CD4-positive, alpha-beta T cell treated with Interleukin-6 for 4 hours (primary cell): ENCODE results near the gene TPSD1.
"Not testable (repeated sequence)": the region's sequence is repeated elsewhere in the genome, so short reads cannot be mapped to it uniquely, and the experiment has no call there.

Experiments
- DNase-seq: peaks from one replicate; pipeline ENCODE4 v3.0.0-alpha.2; 2020; ENCODE audit warnings: mixed read lengths

The TPSD1 gene

DNA sequence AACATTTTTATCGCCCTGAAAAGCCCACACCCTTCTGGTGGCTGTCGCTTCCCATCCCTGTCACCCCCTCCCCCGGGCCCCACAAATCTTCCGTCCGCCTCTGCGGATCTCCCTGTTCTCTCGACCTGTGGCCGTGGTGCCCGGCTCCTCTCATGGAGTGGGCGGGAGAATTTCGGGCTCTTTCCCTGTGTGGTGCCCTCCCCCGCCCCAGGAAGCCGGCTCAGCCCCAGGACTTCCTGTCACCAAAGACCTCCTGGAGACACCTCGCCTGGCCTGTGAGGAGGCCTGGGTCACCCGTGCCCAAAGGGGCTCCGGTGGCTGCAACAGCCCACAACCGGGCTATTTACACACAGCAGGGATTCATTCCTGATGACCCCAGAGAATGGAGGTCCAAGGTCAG lies 27.4 kb downstream of the TPSD1 start:
- no peak for DNase-seq

DNA sequence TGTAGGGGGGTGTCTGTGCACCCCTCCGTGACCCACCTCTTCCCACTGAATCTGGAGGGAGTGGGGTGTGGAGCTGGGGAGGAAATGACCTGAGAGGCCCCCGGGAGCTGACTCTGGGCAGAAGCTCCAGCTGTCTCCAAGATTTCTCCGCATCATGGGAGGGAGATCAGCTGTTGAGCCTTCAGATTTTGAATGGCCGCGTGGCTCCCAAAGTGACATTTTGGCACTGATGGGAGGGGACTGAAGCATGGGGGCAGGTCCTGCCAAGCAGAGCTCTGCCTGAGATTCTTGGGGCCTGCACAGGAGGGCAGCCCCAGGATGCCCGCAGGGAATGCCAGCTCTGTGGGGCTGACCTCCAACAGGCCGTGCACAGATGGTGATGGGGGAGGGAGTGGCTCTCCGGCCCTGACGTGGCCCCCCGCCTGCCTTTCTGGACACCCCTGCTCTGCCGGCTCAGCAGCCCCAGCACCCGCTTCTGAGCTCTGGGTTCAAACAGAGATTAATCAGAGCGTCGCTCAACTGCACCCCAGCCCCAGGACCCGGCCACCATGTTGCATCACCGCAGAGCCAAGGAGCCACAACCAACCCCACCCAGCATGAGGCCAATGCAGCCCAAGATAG lies 28.2 kb downstream of the TPSD1 start:
- DNase-seq = no peak

DNA sequence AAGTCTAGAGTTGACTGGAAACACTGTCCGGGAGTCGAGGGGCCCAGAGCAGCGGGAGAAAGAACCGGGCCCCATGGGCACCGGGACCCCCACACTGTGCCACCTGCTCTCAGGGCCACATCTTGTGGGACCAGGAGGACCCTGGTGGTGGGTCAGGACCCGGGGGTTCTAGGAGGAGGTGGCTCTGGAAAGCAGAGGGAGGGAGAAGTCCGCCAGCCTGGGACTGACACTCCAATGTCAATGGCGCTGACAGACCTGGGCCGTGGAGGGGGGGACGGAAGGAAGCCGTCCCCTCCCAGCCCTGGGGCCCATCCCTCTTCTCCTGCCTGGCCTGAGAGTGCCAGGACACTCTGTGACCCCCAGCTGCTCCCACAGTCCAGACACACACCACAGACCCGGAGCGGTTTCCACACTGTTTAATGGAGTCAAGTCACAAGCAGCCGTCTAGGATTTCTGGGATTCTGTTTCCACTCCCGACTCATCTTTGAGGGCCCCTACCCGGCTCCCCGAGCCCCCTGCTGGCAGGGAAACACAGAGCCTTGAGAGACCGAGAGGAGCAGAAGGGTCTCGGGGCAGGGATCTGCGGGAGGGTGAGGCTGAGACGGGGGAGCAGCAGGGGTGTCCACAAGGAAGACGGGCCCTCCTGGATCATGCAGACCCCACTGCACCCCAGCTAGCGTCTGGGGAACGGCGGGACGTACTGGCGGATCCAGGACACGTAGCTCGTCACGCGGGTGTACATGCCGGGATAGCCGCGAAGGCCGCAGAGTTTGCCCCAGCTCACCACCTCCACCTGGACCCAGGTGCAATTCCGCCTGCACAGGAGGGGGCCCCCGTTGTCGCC lies 30.0 kb downstream of the TPSD1 start:
- no peak for DNase-seq

DNA sequence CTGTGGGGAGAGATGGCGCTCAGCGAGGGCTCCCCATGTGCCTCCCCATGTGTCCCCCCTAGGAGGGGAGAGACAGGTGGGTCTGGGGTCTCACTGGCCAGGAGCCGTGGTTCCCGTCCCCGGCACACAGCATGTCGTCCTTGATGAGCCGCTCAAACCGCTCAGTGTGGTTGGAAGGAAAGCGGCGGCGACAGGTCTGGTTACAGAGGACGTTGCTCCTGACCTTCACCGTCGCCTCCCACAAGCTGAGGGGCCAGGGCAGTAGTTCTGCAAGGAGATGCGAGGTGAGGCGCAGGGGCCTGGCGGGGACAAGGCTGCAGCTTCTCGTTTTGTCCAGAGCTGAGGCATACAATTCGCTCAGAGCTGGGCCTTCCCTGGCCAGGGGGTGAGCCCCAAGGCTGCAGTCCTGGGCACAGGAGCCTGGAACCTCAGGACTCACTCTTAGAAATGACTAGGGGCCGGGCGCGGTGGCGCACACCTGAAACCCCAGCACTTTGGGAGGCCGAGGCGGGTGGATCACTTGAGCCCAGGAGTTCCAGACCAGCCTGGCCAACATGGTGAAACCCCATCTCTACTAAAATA lies 30.7 kb downstream of the TPSD1 start:
- DNase-seq = no peak

DNA sequence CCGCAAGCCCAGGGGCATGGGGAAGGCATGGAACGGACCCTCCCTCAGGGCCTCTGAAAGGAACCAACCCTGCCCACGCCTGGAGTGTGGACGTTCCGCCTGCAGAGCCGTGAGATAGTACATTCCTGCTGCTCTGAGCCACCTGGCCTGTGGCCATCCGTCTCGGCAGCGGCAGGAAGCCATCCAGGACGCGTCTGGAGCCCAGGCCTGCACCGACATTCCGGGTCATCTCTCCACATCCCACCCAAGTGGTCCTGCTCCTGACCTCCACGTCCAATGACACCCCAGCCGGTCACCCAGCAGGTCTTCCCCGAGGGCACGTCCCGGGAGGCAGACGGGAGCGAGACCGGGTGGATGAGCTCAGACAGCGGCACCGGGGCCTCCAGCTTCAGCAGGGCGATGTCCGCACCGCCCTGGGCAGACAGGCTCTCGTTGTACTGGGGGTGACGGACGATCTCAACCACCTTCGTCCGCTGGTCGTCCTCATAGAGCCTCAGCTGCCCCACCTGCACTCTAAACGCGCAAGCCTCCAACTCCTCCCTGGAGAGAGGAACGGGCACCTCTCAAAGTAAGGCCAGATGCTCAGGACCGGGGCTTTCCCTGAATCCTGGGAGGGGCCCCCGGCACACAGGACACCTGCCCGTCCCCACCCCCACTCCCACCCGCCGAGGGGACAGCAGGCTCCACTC lies 32.3 kb downstream of the TPSD1 start:
- no peak for DNase-seq

- DNase-seq = no peak
Observed at GRCh38 chr16:1288813-1289476, 33.1 kb downstream of the TPSD1 start.

DNA sequence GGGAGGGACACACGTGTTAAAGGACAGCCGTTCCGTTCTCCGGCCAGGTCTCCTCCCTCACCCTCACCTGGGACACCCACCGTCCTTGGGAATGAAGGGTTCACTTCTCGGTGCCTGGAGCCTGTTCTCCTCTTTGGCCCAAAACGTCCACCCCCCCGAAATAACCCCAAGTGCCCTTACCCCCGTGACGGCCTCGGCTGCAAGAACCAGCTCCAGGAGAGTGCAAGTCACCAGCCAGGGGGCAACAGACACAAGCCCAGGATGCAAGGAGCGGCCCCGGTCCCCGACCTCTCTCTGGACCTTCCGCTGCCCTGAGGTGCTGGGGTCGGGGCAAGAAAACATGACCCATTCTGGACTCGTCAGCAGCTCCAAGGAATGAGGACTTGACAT lies 33.6 kb downstream of the TPSD1 start:
- DNase-seq = no peak

GRCh38 chr16:1290063-1290501 lies 34.2 kb downstream of the TPSD1 start:
- no peak for DNase-seq

DNA sequence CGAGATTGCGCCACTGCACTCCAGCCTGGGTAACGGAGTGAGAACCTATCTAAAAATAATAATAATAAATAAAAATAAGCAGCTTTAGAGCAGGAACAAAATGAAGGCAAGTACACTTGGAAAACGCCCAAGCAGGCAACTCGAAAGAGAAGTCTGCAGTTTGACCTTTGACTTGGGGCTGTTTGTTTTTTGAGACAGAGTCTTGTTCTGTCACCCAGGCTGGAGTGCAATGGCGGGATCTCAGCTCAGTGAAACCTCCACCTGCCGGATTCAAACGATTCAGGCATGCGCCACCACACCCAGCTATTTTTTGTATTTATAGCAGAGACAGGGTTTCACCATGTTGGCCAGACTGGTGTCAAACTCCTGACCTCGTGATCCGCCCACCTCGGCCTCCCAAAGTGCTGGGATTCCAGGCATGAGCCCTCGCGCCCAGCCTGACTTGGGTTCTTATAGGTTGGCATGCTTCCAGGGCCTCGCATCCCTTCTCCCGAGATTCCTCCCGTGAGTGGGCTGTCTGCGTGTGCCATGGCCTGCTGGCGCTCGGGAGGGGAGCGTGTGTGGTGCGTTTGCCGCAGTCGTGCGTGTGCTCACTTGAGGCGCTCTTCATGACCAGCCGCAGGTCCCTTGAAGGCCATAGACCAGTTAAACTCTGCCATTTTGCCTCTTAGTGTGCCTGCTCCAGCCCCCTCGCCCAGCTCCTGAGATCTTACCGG lies 35.1 kb downstream of the TPSD1 start:
- DNase-seq = no peak

DNA sequence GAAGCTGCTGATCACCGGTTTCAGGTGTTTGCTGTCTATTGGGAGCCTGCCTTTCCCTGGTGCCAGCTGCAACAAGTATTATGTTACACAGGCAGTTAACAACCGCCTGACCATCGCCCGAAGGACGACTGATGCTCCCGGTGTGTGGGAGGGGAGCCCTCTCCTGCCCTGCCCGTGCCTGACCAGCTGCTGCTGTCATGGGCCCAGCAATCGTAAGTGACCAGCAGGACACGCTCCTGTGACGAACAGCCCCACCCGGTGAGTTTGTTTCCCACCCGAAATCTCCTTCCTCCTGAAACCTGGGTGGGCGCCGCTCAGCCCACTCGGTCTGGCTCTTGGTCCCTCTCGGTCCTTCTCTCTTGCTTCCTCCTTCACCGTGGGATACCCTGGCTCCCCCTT lies 35.7 kb downstream of the TPSD1 start:
- no peak for DNase-seq

DNA sequence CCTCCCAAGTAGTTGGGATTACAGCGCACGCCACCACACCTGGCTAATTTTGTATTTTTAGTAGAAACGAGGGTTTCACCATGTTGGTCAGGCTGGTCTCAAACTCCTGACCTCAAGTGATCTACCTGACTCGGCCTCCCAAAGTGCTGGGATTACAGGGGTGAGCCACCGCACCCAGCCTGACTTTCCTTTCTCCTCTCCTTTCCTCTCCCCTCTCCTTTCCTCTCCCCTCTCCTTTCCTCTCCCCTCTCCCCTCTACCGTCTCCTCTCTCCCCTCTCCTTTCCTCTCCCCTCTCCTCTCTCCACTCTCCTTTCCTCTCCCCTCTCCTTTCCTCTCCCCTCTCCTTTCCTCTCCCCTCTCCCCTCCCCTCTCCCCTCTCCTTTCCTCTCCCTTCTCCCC lies 36.3 kb downstream of the TPSD1 start:
- not testable (repeated sequence) for DNase-seq

GRCh38 chr16:1292808-1293207 lies 36.9 kb downstream of the TPSD1 start:
- DNase-seq = not testable (repeated sequence)

DNA sequence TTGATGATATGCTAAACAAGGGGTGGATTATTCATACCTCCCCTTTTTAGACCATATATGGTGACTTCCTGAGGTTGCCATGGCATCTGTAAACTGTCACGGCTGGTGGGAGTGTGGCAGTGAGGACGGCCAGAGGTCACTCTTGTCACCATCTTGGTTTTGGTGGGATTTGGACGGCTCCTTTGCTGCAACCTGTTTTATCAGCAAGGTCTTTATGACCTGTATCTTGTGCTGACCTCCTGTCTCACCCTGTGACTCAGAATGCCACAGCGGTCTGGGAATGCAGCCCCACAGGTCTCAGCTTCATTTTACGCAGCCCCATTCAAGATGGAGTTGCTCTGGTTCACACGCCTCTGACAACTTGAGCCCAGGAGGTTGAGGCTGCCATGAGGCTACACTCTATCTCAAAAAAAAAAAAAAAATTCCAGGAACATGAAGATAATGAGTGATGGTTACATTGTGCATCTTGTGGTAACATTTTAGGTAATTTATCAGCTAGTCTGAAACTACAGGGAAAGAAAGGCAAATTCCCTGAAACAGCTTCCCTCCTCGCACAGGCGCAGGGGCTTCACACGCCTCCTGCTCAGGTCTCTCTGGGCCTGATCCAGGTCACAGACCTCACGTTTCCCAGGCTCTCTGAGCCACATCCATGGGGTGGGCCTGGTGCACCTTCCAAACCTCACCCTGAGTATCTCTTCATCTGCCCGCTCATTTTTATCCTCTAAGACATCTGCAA lies 38.2 kb downstream of the TPSD1 start:
- no peak for DNase-seq

- no peak for DNase-seq
Observed at GRCh38 chr16:1295465-1295864, 39.6 kb downstream of the TPSD1 start.

- DNase-seq = not testable (repeated sequence)
Observed at GRCh38 chr16:1296688-1297017, 40.8 kb downstream of the TPSD1 start.

DNA sequence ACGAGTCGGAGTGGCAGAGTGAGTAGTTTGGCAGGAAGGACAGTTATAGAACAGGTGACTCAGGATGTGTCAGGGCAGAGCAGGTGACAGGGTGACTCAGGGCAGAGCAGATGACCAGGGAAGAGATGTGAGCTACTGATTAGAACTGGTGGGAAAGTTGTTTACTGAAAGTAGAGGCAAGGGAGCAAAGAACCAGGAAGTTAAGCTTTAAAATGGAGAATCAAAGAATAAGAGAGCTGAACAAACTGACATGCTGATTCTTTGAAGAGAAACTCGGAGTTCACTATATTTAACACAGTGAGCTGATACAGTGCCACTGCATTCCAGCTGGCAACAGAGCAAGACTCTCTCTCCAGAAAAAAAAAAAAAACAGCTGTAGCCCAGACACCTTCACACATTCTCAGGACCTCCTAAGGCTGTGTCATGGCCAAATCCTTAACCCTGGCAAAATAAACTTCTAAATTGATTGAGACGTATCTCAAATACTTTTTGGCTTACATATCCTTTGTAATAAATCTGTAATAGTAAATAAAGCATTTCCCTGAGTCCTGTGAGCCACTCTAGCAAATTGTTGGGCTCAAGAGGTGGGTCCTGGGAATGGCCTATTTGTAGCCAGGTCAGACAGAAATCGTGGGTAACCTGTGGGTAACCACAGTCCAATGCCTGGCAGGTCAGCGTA lies 41.3 kb downstream of the TPSD1 start:
- DNase-seq = no peak

DNA sequence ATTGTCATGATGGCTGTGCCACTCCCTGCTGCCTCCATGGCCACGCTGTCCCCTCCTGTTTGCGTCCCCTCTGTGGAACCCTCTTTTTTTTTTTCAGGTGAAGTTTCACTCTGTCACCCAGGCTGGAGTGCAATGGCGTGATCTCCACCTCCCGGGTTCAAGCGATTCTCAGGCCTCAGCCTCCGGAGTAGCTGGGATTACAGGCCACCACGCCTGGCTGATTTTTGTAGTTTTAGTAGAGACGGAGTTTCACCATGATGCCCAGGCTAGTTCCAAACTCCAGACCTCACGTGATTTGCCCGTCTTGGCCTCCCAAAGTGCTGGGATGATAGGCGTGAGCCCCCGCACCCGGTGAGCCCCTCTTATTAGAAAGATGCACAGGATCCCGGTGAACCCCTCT lies 42.5 kb downstream of the TPSD1 start:
- DNase-seq = no peak

DNA sequence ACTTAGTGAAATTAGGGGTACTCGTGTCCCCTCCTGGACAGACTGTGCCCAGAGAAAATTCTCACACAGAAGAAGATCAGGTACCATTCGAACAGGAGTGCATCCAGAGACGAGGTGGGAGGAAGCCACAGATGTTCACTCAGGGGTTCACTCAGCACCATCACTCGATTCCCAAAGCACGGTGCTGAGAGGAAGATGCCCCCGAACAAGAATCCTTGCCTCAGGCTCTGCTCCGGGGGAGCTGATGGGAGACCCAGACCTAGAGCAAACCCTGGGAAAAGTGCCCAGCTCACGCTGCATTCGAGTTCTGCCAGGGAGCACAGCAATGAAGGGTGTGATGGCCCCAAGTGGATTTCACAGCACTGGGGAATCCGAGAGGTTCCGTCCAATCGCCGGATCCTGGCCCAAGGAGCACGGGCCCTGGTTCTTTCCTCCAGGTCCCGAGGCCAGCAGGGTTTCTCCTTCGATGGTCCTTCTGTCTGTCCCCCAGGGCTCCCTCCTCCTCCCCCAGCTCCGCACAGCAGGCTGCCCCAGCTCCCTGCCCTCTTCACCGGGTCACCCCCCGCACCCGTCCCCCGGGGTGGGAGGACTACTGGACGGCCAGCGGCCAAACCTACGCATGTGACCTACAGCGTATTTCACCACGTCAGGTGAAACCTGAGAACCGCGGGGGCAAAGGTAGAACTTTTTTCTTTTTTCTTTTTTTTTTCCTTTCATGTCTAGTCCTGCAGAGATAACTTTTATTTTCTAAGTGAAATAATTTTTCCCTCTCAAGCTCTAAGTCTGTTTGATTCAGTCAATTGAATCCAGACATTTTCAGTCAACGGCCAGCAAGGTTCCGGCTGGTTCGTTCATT lies 43.4 kb downstream of the TPSD1 start:
- DNase-seq = no peak

GRCh38 chr16:1299868-1300203 lies 44.0 kb downstream of the TPSD1 start:
- DNase-seq = no peak
